A375 (cell line): Measurements from ENCODE around the gene GTF2A1L. TPM values are rescaled to one million over a fixed set of nuclear protein-coding genes. Genes with fewer than 3 reads are reported as not detected.

Experiments used
- small RNA-seq: library from RNA; depleted of rRNA; stranded (forward); fragments of <200 nt; gene quantifications from one replicate; pipeline ENCODE3, GENCODE V24; 2014
- total RNA-seq: library from RNA; depleted of rRNA; stranded (reverse); fragments of >200 nt; shearing (Covaris generic); gene quantifications from 2 replicates; pipeline ENCODE4 v1.2.3, GENCODE V29; 2014; rRNA removed

Gene GTF2A1L
- 0.08 TPM in 1 of 2 replicates, not detected in the other for total RNA-seq

DNA sequence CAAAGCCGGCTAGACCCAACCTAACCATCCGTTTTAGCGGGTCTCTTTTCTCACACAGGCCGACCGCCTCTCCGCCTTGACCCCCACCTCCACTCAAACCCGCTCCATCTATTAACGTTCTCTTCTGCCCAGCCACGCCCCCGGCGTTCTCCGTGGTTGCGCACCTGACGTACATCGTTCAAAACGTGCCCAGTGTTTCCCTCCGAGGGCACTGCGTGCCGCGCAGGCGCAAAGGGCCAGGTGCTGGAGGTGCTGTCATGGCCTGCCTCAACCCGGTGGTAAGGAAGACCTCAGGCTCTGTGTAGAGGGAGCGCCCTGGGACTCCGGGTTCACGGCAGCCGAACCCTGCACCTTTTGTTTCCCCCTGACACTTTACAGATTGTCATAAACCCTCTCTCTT lies at the start of gene GTF2A1L:
Gene GTF2A1L (plus strand): TSS at position 239 of the 400 bp plus-strand sequence. CDS start 19 bp downstream, at position 258.

Small RNA genes within 50 kb of the gene (small RNA-seq; reads per million reads assigned to genes)
- not detected for gene TPT1P11

Other genes starting within 250 kb of the GTF2A1L start
- gene PPP1R21, start 177.1 kb upstream of the GTF2A1L start, total RNA-seq, result 4.5 and 8.7 TPM in 2 replicates
- gene STON1, start 87.7 kb upstream of the GTF2A1L start, total RNA-seq, result 1.3 and 1.7 TPM in 2 replicates
- gene LHCGR, start 137.9 kb downstream of the GTF2A1L start, total RNA-seq, result not detected in 2 replicates